GM21576 (cell line): ENCODE results near the gene CCDC187.

ENCODE experiments used
- ATAC-seq: cut with Tn5 transposase; IDR thresholded peaks from one replicate; pipeline ENCODE4 v1.9.1; 2021; ENCODE audit warnings: mild to moderate bottlenecking, moderate library complexity; ENCODE audit not compliant: unreplicated experiment

The CCDC187 gene

GRCh38 chr9:136211441-136212344, 92.2 kb downstream of the CCDC187 start:
- ATAC-seq, result no peak

- no peak for ATAC-seq
These were observed 92.9 kb downstream of the CCDC187 start for GRCh38 chr9:136211006-136211405.

- no peak for ATAC-seq
These were observed 93.6 kb downstream of the CCDC187 start for GRCh38 chr9:136210276-136210675.

- no peak for ATAC-seq
These were observed 94.1 kb downstream of the CCDC187 start for GRCh38 chr9:136209786-136210185.

GRCh38 chr9:136209232-136209631, 94.7 kb downstream of the CCDC187 start:
- no peak for ATAC-seq

- no peak for ATAC-seq
These were observed 95.2 kb downstream of the CCDC187 start for GRCh38 chr9:136208675-136209074.

GRCh38 chr9:136207616-136208015, 96.3 kb downstream of the CCDC187 start:
- ATAC-seq, result no peak

GRCh38 chr9:136206602-136207275, 97.2 kb downstream of the CCDC187 start:
- ATAC-seq, result no peak

- ATAC-seq, result no peak
These were observed 98.2 kb downstream of the CCDC187 start for GRCh38 chr9:136205707-136205992.

GRCh38 chr9:136204838-136205706, 98.8 kb downstream of the CCDC187 start, which contains the start of gene LHX3:
LHX3 (minus strand) TSS chr9:136205128; CDS start chr9:136205012, 116 bp downstream.
- no peak for ATAC-seq

- no peak for ATAC-seq
These were observed 99.6 kb downstream of the CCDC187 start for GRCh38 chr9:136204145-136204805.

- ATAC-seq, result no peak
These were observed 100.3 kb downstream of the CCDC187 start for GRCh38 chr9:136203408-136204144.

GRCh38 chr9:136202454-136203407, 101.2 kb downstream of the CCDC187 start:
- ATAC-seq, result no peak

- ATAC-seq, result no peak
These were observed 102.1 kb downstream of the CCDC187 start for GRCh38 chr9:136201609-136202453.

- no peak for ATAC-seq
These were observed 102.7 kb downstream of the CCDC187 start for GRCh38 chr9:136201174-136201573.

- no peak for ATAC-seq
These were observed 103.5 kb downstream of the CCDC187 start for GRCh38 chr9:136200424-136200823.
